HEK293 (cell line): ENCODE measurements around the gene SNAI1.

Source experiments
- CTCF ChIA-PET: fragments of 350-600 bp; formaldehyde crosslinking; extraction: SDS; loops from one replicate; lab custom pipeline; 2021; ENCODE audit warnings: antibody characterized with exemption; lab: Yijun Ruan, JAX
- POLR2A ChIA-PET: fragments of 300-600 bp; formaldehyde crosslinking; extraction: SDS; loops from one replicate; lab custom pipeline; 2020; ENCODE audit warnings: antibody characterized with exemption, inconsistent platforms; lab: Yijun Ruan, JAX
- H3K27ac ChIP-seq: fragments of 200-500 bp; sonication (Bioruptor generic); 2 replicates; pipeline ENCODE4 v1.5.1; 2014; ENCODE audit warnings: low read depth, low read length, control low read depth, inconsistent platforms; ENCODE audit errors: extremely low read depth
- H3K36me3 ChIP-seq, 2 experiments: fragments of 200-500 bp in 1 of 2; sonication (Bioruptor generic) in 1 of 2; 1 replicate in 1 of 2; 2 replicates in 1 of 2; pipeline ENCODE4 v1.5.1; 2014 to 2017; ENCODE audit warnings: inconsistent platforms in 2 of 2, low read length in 2 of 2; ENCODE audit not compliant: control insufficient read depth in 2 of 2, insufficient read depth in 1 of 2
- H3K4me1 ChIP-seq: fragments of 200-500 bp; sonication (Bioruptor generic); 2 replicates; pipeline ENCODE4 v1.5.1; 2014; ENCODE audit warnings: mild to moderate bottlenecking, low read length, inconsistent platforms; ENCODE audit not compliant: control insufficient read depth, insufficient read depth
- H3K4me3 ChIP-seq: 2 replicates; pipeline ENCODE4 v1.5.1; 2011; ENCODE audit warnings: low read depth, mild to moderate bottlenecking, control low read depth, low read length, moderate library complexity
- H3K9me3 ChIP-seq: fragments of 200-500 bp; sonication (Bioruptor generic); 2 replicates; pipeline ENCODE4 v1.5.1; 2014; ENCODE audit warnings: low read depth, low read length, inconsistent platforms; ENCODE audit not compliant: control insufficient read depth, insufficient read depth
- GFI1B ChIP-seq: fragments of 450-650 bp; formaldehyde crosslinking; IDR thresholded peaks from 2 replicates; pipeline ENCODE4 v1.5.1; 2016; ENCODE audit warnings: missing biosample characterization, missing genetic modification characterization
- GLI4 ChIP-seq: fragments of 450-650 bp; formaldehyde crosslinking; IDR thresholded peaks from 2 replicates; pipeline ENCODE4 v1.5.1; 2016; ENCODE audit warnings: missing biosample characterization, missing genetic modification characterization
- HOXC10 ChIP-seq: sonication (generic); formaldehyde crosslinking; IDR thresholded peaks from 2 replicates; pipeline ENCODE4 v1.8.1; 2023; ENCODE audit warnings: mild to moderate bottlenecking, missing genetic modification reagents
- REPIN1 ChIP-seq: fragments of 450-650 bp; formaldehyde crosslinking; IDR thresholded peaks from 2 replicates; pipeline ENCODE4 v1.5.1; 2017; ENCODE audit warnings: missing biosample characterization, missing genetic modification characterization, low read depth
- ZNF132 ChIP-seq: fragments of 450-650 bp; formaldehyde crosslinking; IDR thresholded peaks from 2 replicates; pipeline ENCODE4 v1.5.1; 2017; ENCODE audit warnings: missing biosample characterization, missing genetic modification characterization, borderline replicate concordance
- ZNF148 ChIP-seq: fragments of 450-650 bp; formaldehyde crosslinking; IDR thresholded peaks from 2 replicates; pipeline ENCODE4 v1.5.0; 2017; ENCODE audit warnings: missing biosample characterization, missing genetic modification characterization, borderline replicate concordance
- ZNF214 ChIP-seq: fragments of 450-650 bp; formaldehyde crosslinking; IDR thresholded peaks from 2 replicates; pipeline ENCODE4 v1.5.1; 2017; ENCODE audit warnings: missing biosample characterization, mild to moderate bottlenecking, missing genetic modification characterization, borderline replicate concordance
- ZNF274 ChIP-seq, 2 experiments: fragments of 200-500 bp in 1 of 2; fragments of 450-650 bp in 1 of 2; sonication (Bioruptor generic) in 1 of 2; formaldehyde crosslinking in 1 of 2; IDR thresholded peaks; 2 replicates each; pipeline versions ENCODE4 v1.5.1 to v1.6.1; 2014 to 2016; ENCODE audit warnings: borderline replicate concordance in 1 of 2, inconsistent platforms in 1 of 2, low read length in 1 of 2, missing biosample characterization in 1 of 2, missing genetic modification characterization in 1 of 2
- ZNF292 ChIP-seq: fragments of 450-650 bp; formaldehyde crosslinking; IDR thresholded peaks from 2 replicates; pipeline ENCODE4 v1.5.1; 2016; ENCODE audit warnings: low read depth, missing biosample characterization, missing genetic modification characterization, borderline replicate concordance
- ZNF324 ChIP-seq: fragments of 450-650 bp; formaldehyde crosslinking; IDR thresholded peaks from 2 replicates; pipeline ENCODE4 v1.5.1; 2016; ENCODE audit warnings: missing biosample characterization, missing genetic modification characterization
- ZNF501 ChIP-seq: fragments of 450-650 bp; formaldehyde crosslinking; IDR thresholded peaks from 2 replicates; pipeline ENCODE4 v1.5.1; 2016; ENCODE audit warnings: missing biosample characterization, missing genetic modification characterization
- ZNF747 ChIP-seq: fragments of 450-650 bp; formaldehyde crosslinking; IDR thresholded peaks from 2 replicates; pipeline ENCODE4 v1.5.1; 2016; ENCODE audit warnings: missing biosample characterization, missing genetic modification characterization
- ZNF792 ChIP-seq: fragments of 450-650 bp; formaldehyde crosslinking; IDR thresholded peaks from 2 replicates; pipeline ENCODE4 v1.5.1; 2016; ENCODE audit warnings: missing biosample characterization, missing genetic modification characterization
- TF ChIP-seq, protein P1 (sequence below): fragments of 450-650 bp; formaldehyde crosslinking; IDR thresholded peaks from 2 replicates; pipeline ENCODE4 v1.5.1; 2016; ENCODE audit warnings: missing biosample characterization, missing genetic modification characterization
- TF ChIP-seq, protein P2 (sequence below): fragments of 450-650 bp; formaldehyde crosslinking; IDR thresholded peaks from 2 replicates; pipeline ENCODE4 v1.5.1; 2016; ENCODE audit warnings: missing biosample characterization, missing genetic modification characterization
- TF ChIP-seq, protein P3 (sequence below): fragments of 450-650 bp; formaldehyde crosslinking; IDR thresholded peaks from 2 replicates; pipeline ENCODE4 v1.5.1; 2016; ENCODE audit warnings: missing biosample characterization, missing genetic modification characterization
- TF ChIP-seq, protein P4 (sequence below): fragments of 450-650 bp; IDR thresholded peaks from 2 replicates; pipeline ENCODE4 v1.5.1; 2018; ENCODE audit warnings: missing biosample characterization, mild to moderate bottlenecking, missing genetic modification characterization
- TF ChIP-seq, protein P5 (sequence below): fragments of 450-650 bp; formaldehyde crosslinking; IDR thresholded peaks from 2 replicates; pipeline ENCODE4 v1.5.1; 2017; ENCODE audit warnings: missing biosample characterization, missing genetic modification characterization
- TF ChIP-seq, protein P6 (sequence below): fragments of 450-650 bp; formaldehyde crosslinking; IDR thresholded peaks from 2 replicates; pipeline ENCODE4 v1.5.1; 2016; ENCODE audit warnings: missing biosample characterization, missing genetic modification characterization

SNAI1 gene

GRCh38 chr20:50008007-50008406 is 25.2 kb downstream of the SNAI1 start:
- CTCF ChIA-PET: interaction anchor here (4.9 kb wide), 1 partner anchor 63 kb away, joined by 28 read pairs; no protein-coding TSS in a partner anchor
- Histone ChIP-seq H3K9me3 (no peaks in the 10 kb centered on the region), H3K36me3 (no peaks in the 10 kb centered on the region), H3K4me3 (no peak overlapping the region), H3K4me1 (no peaks in the 10 kb centered on the region), H3K27ac (no peak overlapping the region)
- POLR2A ChIA-PET: no interaction called here
- no peak for TF ChIP-seq REPIN1 (tag by site-specific recombination)
- TF ChIP-seq ZNF501 (tag by site-specific recombination): no peak
- TF ChIP-seq ZNF132 (tag by site-specific recombination): no peak
- TF ChIP-seq, protein P1, sequence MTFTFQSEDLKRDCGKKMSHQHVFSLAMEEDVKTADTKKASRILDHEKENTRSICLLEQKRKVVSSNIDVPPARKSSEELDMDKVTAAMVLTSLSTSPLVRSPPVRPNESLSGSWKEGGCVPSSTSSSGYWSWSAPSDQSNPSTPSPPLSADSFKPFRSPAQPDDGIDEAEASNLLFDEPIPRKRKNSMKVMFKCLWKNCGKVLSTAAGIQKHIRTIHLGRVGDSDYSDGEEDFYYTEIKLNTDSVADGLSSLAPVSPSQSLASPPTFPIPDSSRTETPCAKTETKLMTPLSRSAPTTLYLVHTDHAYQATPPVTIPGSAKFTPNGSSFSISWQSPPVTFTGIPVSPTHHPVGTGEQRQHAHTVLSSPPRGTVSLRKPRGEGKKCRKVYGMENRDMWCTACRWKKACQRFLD (tag by site-specific recombination): no peak
- TF ChIP-seq, protein P2, sequence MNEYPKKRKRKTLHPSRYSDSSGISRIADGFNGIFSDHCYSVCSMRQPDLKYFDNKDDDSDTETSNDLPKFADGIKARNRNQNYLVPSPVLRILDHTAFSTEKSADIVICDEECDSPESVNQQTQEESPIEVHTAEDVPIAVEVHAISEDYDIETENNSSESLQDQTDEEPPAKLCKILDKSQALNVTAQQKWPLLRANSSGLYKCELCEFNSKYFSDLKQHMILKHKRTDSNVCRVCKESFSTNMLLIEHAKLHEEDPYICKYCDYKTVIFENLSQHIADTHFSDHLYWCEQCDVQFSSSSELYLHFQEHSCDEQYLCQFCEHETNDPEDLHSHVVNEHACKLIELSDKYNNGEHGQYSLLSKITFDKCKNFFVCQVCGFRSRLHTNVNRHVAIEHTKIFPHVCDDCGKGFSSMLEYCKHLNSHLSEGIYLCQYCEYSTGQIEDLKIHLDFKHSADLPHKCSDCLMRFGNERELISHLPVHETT: no peak
- TF ChIP-seq GLI4 (tag by site-specific recombination): no peak
- no peak for TF ChIP-seq ZNF274 (IDR thresholded peaks at IDR 0.05; ENCODE audit: low read length)
- no peak for TF ChIP-seq ZNF274 (tag by site-specific recombination; IDR thresholded peaks at IDR 0.05; ENCODE audit: borderline replicate concordance)
- TF ChIP-seq ZNF214: no peak
- no peak for TF ChIP-seq ZNF792
- TF ChIP-seq, protein P3, sequence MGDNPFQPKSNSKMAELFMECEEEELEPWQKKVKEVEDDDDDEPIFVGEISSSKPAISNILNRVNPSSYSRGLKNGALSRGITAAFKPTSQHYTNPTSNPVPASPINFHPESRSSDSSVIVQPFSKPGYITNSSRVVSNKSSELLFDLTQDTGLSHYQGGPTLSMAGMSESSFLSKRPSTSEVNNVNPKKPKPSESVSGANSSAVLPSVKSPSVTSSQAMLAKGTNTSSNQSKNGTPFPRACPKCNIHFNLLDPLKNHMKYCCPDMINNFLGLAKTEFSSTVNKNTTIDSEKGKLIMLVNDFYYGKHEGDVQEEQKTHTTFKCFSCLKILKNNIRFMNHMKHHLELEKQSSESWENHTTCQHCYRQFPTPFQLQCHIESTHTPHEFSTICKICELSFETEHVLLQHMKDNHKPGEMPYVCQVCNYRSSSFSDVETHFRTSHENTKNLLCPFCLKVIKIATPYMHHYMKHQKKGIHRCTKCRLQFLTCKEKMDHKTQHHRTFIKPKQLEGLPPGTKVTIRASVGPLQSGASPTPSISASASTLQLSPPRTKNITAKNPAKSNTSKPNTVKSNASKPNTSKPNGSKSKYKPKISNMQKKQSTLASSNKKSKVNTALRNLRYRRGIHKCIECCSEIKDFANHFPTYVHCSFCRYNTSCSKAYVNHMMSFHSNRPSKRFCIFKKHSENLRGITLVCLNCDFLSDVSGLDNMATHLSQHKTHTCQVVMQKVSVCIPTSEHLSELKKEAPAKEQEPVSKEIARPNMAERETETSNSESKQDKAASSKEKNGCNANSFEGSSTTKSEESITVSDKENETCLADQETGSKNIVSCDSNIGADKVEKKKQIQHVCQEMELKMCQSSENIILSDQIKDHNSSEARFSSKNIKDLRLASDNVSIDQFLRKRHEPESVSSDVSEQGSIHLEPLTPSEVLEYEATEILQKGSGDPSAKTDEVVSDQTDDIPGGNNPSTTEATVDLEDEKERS (tag by site-specific recombination): no peak
- no peak for TF ChIP-seq GFI1B (tag by site-specific recombination)
- no peak for TF ChIP-seq ZNF292
- no peak for TF ChIP-seq HOXC10

GRCh38 chr20:50009521-50010454 is 27.0 kb downstream of the SNAI1 start:
- no peaks in the 10 kb centered on the region for H3K36me3 ChIP-seq
- H3K4me3 ChIP-seq: no peak overlapping the region
- ChIA-PET POLR2A (interaction anchor here (0.5 kb wide), 1 partner anchor 100 kb away, joined by 5 read pairs; no protein-coding TSS in a partner anchor), CTCF (interaction anchor here (0.6 kb wide), 1 partner anchor 130 kb away, joined by 3 read pairs; no protein-coding TSS in a partner anchor)
- H3K27ac ChIP-seq: no peak overlapping the region
- H3K4me1 ChIP-seq: no peaks in the 10 kb centered on the region
- H3K9me3 ChIP-seq: no peaks in the 10 kb centered on the region
- TF ChIP-seq, protein P4, sequence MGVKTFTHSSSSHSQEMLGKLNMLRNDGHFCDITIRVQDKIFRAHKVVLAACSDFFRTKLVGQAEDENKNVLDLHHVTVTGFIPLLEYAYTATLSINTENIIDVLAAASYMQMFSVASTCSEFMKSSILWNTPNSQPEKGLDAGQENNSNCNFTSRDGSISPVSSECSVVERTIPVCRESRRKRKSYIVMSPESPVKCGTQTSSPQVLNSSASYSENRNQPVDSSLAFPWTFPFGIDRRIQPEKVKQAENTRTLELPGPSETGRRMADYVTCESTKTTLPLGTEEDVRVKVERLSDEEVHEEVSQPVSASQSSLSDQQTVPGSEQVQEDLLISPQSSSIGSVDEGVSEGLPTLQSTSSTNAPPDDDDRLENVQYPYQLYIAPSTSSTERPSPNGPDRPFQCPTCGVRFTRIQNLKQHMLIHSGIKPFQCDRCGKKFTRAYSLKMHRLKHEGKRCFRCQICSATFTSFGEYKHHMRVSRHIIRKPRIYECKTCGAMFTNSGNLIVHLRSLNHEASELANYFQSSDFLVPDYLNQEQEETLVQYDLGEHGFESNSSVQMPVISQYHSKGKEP (tag by site-specific recombination): no peak
- TF ChIP-seq, protein P5, sequence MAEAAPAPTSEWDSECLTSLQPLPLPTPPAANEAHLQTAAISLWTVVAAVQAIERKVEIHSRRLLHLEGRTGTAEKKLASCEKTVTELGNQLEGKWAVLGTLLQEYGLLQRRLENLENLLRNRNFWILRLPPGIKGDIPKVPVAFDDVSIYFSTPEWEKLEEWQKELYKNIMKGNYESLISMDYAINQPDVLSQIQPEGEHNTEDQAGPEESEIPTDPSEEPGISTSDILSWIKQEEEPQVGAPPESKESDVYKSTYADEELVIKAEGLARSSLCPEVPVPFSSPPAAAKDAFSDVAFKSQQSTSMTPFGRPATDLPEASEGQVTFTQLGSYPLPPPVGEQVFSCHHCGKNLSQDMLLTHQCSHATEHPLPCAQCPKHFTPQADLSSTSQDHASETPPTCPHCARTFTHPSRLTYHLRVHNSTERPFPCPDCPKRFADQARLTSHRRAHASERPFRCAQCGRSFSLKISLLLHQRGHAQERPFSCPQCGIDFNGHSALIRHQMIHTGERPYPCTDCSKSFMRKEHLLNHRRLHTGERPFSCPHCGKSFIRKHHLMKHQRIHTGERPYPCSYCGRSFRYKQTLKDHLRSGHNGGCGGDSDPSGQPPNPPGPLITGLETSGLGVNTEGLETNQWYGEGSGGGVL: no peak
- TF ChIP-seq ZNF747 (tag by site-specific recombination) (no peak), ZNF324 (no peak), ZNF148 (tag by site-specific recombination) (no peak)
- TF ChIP-seq, protein P6, sequence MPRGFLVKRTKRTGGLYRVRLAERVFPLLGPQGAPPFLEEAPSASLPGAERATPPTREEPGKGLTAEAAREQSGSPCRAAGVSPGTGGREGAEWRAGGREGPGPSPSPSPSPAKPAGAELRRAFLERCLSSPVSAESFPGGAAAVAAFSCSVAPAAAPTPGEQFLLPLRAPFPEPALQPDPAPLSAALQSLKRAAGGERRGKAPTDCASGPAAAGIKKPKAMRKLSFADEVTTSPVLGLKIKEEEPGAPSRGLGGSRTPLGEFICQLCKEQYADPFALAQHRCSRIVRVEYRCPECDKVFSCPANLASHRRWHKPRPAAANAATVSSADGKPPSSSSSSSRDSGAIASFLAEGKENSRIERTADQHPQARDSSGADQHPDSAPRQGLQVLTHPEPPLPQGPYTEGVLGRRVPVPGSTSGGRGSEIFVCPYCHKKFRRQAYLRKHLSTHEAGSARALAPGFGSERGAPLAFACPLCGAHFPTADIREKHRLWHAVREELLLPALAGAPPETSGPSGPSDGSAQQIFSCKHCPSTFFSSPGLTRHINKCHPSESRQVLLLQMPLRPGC (tag by site-specific recombination): no peak
